Breast epithelium (tissue), 3 donors: ENCODE results near the gene CNNM4.

Source experiments
- CTCF ChIP-seq, 3 donors: fragments of 450-650 bp; IDR thresholded peaks; one replicate each; pipeline ENCODE4 v1.5.1; 2016 to 2017; ENCODE audit warnings: antibody characterized with exemption in 3 of 3, mild to moderate bottlenecking in 3 of 3, moderate library complexity in 3 of 3
- POLR2A ChIP-seq: fragments of 450-650 bp; IDR thresholded peaks from one replicate; pipeline ENCODE4 v1.6.1; 2016; ENCODE audit warnings: antibody characterized with exemption, mild to moderate bottlenecking, moderate library complexity
- POLR2AphosphoS5 ChIP-seq, 3 donors: sonication (generic); formaldehyde crosslinking; IDR thresholded peaks; one replicate each; pipeline ENCODE4 v1.6.1; 2017; ENCODE audit warnings: antibody characterized with exemption in 3 of 3

- no peak for TF ChIP-seq CTCF (IDR thresholded peaks at IDR 0.05)
- no peak for TF ChIP-seq POLR2A
- no peak for TF ChIP-seq POLR2AphosphoS5 (IDR thresholded peaks at IDR 0.05)
These were observed 1.2 kb upstream of the CNNM4 start for GRCh38 chr2:96759548-96759947.
